HepG2 (cell line): ENCODE measurements around the gene EPB41L2. TPM values are rescaled to one million over a fixed set of nuclear protein-coding genes. Genes with fewer than 3 reads are reported as not detected.

ENCODE experiments used
- ATF3 ChIP-seq: sonication (generic); formaldehyde crosslinking; IDR thresholded peaks from 2 replicates; pipeline ENCODE4 v1.4.0; 2020; ENCODE audit warnings: missing genetic modification reagents
- DPF2 ChIP-seq: sonication (generic); formaldehyde crosslinking; IDR thresholded peaks from 2 replicates; pipeline ENCODE4 v1.4.0; 2020; ENCODE audit warnings: mild to moderate bottlenecking, low read depth, missing genetic modification reagents, borderline replicate concordance
- ELF3 ChIP-seq: IDR thresholded peaks from 2 replicates; pipeline ENCODE4 v1.6.1; 2016; ENCODE audit warnings: missing genetic modification reagents, missing compliant biosample characterization
- EP300 ChIP-seq, 3 experiments: sonication (generic) in 1 of 3; formaldehyde crosslinking in 1 of 3; IDR thresholded peaks; 2 replicates each; pipeline versions ENCODE4 v1.5.1 to v1.6.1; 2011 to 2020; ENCODE audit warnings: low read depth in 2 of 3, low read length in 2 of 3, borderline replicate concordance in 1 of 3, improper control_type of control experiment in 1 of 3, mild to moderate bottlenecking in 1 of 3, missing genetic modification reagents in 1 of 3, moderate library complexity in 1 of 3
- FOXK1 ChIP-seq: sonication (generic); formaldehyde crosslinking; IDR thresholded peaks from 2 replicates; pipeline ENCODE4 v1.4.0; 2020; ENCODE audit warnings: low read depth, missing genetic modification reagents, borderline replicate concordance
- HOMEZ ChIP-seq: IDR thresholded peaks from 2 replicates; pipeline ENCODE4 v1.6.1; 2016; ENCODE audit warnings: low read depth
- MAZ ChIP-seq, 2 experiments: sonication (generic) in 1 of 2; formaldehyde crosslinking in 1 of 2; IDR thresholded peaks; 2 replicates each; pipeline versions ENCODE4 v1.5.0 to v1.6.1; 2012 to 2020; ENCODE audit warnings: low read depth in 2 of 2, mild to moderate bottlenecking in 2 of 2, borderline replicate concordance in 1 of 2, improper control_type of control experiment in 1 of 2, low read length in 1 of 2, missing genetic modification reagents in 1 of 2, moderate library complexity in 1 of 2
- NFYC ChIP-seq: IDR thresholded peaks from 2 replicates; pipeline ENCODE4 v1.6.1; 2016; ENCODE audit warnings: missing genetic modification reagents, missing compliant biosample characterization
- RARA ChIP-seq: IDR thresholded peaks from 2 replicates; pipeline ENCODE4 v1.6.1; 2016; ENCODE audit warnings: missing genetic modification reagents, missing compliant biosample characterization
- RERE ChIP-seq: IDR thresholded peaks from 2 replicates; pipeline ENCODE4 v1.6.1; 2016; ENCODE audit warnings: low read depth, missing genetic modification reagents, missing compliant biosample characterization
- RXRB ChIP-seq: IDR thresholded peaks from 2 replicates; pipeline ENCODE4 v1.6.1; 2016; ENCODE audit warnings: borderline replicate concordance, missing genetic modification reagents, missing compliant biosample characterization
- SOX5 ChIP-seq: IDR thresholded peaks from 2 replicates; pipeline ENCODE4 v1.6.1; 2016; ENCODE audit warnings: borderline replicate concordance
- SUZ12 ChIP-seq: fragments of 150-350 bp; IDR thresholded peaks from 2 replicates; pipeline ENCODE4 v1.6.1; 2014; ENCODE audit warnings: low read depth, low read length
- U2AF2 ChIP-seq: fragments of 200-400 bp; formaldehyde crosslinking; IDR thresholded peaks from 2 replicates; pipeline ENCODE4 v1.6.1; 2017; ENCODE audit warnings: low read depth, mild to moderate bottlenecking, low read length
- ZFP1 ChIP-seq: IDR thresholded peaks from 2 replicates; pipeline ENCODE4 v1.6.1; 2016
- ZSCAN31 ChIP-seq: sonication (generic); formaldehyde crosslinking; IDR thresholded peaks from 2 replicates; pipeline ENCODE4 v1.5.0; 2020; ENCODE audit warnings: low read depth, mild to moderate bottlenecking, missing genetic modification reagents
- polyA plus RNA-seq, 8 experiments: library from polyadenylated mRNA; depleted of rRNA in 3 of 8; stranded (reverse) in 7 of 8; unstranded in 1 of 8; fragments of >200 nt; fragmentation: Illumina TruSeq in 4 of 8; extraction: Trizol in 4 of 8; gene quantifications; 2 replicates each; pipeline versions ENCODE4 v1.2.1 to v1.2.3, GENCODE V29; 2011 to 2016; ENCODE audit warnings: low read depth in 4 of 8, missing spikeins in 1 of 8, mixed read lengths in 1 of 8; ENCODE audit not compliant: insufficient read depth in 1 of 8
- total RNA-seq, 5 experiments: library from RNA; depleted of rRNA; stranded (reverse); fragments of >200 nt; fragmentation: Illumina TruSeq; extraction: Trizol; gene quantifications; 2 replicates each; pipeline ENCODE4 v1.2.3, GENCODE V29; 2016; ENCODE audit warnings: low read depth in 1 of 5
- TF ChIP-seq, protein P1 (sequence below): IDR thresholded peaks from 2 replicates; pipeline ENCODE4 v1.6.1; 2016; ENCODE audit warnings: missing compliant biosample characterization, missing genetic modification reagents, borderline replicate concordance
- TF ChIP-seq, protein P2 (sequence below): IDR thresholded peaks from 2 replicates; pipeline ENCODE4 v1.6.1; 2018; ENCODE audit warnings: missing genetic modification reagents

The EPB41L2 gene
- total and polyA plus RNA-seq, 2 of the 13 experiments (the other 11 are each of a cell fraction or from before 2014, with no cell fraction given), result 41.7 to 56.4 TPM

GRCh38 chr6:130937942-130938604, 125.0 kb downstream of the EPB41L2 start (continued):
- 0 out of 2 replicates have a peak, but pooled peaks have one; percentile 40 for TF ChIP-seq FOXK1
- TF ChIP-seq ZFP1 (CRISPR knock-in tag), result peak; percentile 44; the same call in 1 of the 2 replicates
- TF ChIP-seq HOMEZ (CRISPR knock-in tag), result peak; percentile 79
- TF ChIP-seq SUZ12, result no peak
- peak in 1 of 2 experiments; percentile 65; a peak in 2 of 4 replicates for TF ChIP-seq EP300 (IDR thresholded peaks at IDR 0.05; ENCODE audit: low read depth in 2 of 2, low read length in 2 of 2)
- TF ChIP-seq EP300 (CRISPR knock-in tag; IDR thresholded peaks at IDR 0.05; ENCODE audit: borderline replicate concordance), result no peak
- 0 out of 2 replicates have a peak, but pooled peaks have one; percentile 25 for TF ChIP-seq RARA (CRISPR knock-in tag)
- TF ChIP-seq SOX5 (CRISPR knock-in tag), result peak; percentile 92; the same call in 1 of the 2 replicates
- TF ChIP-seq RXRB, result peak; percentile 43; the same call in 1 of the 2 replicates
- peak; percentile 44; the same call in 1 of the 2 replicates for TF ChIP-seq DPF2 (CRISPR knock-in tag)
- no peak for TF ChIP-seq NFYC
- no peak for TF ChIP-seq U2AF2
- TF ChIP-seq MAZ (IDR thresholded peaks at IDR 0.05; ENCODE audit: borderline replicate concordance, low read depth, low read length), result peak; percentile 39; the same call in 1 of the 2 replicates
- no peak for TF ChIP-seq MAZ (CRISPR knock-in tag; IDR thresholded peaks at IDR 0.05; ENCODE audit: low read depth)
- no peak for TF ChIP-seq ZSCAN31 (CRISPR knock-in tag)
- no peak for TF ChIP-seq RERE (CRISPR knock-in tag)
- TF ChIP-seq ELF3 (CRISPR knock-in tag), result peak; percentile 74; the same call in 1 of the 2 replicates
- TF ChIP-seq, protein P1, sequence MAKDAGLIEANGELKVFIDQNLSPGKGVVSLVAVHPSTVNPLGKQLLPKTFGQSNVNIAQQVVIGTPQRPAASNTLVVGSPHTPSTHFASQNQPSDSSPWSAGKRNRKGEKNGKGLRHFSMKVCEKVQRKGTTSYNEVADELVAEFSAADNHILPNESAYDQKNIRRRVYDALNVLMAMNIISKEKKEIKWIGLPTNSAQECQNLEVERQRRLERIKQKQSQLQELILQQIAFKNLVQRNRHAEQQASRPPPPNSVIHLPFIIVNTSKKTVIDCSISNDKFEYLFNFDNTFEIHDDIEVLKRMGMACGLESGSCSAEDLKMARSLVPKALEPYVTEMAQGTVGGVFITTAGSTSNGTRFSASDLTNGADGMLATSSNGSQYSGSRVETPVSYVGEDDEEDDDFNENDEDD (CRISPR knock-in tag), result no peak
- TF ChIP-seq, protein P2, sequence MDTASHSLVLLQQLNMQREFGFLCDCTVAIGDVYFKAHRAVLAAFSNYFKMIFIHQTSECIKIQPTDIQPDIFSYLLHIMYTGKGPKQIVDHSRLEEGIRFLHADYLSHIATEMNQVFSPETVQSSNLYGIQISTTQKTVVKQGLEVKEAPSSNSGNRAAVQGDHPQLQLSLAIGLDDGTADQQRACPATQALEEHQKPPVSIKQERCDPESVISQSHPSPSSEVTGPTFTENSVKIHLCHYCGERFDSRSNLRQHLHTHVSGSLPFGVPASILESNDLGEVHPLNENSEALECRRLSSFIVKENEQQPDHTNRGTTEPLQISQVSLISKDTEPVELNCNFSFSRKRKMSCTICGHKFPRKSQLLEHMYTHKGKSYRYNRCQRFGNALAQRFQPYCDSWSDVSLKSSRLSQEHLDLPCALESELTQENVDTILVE (CRISPR knock-in tag), result no peak
- TF ChIP-seq ATF3 (CRISPR knock-in tag), result 0 out of 2 replicates have a peak, but pooled peaks have one; percentile 11
